ENCODE measurements around the gene HTT.

GRCh38 chr4:3111461-3111860, 37.0 kb downstream of the HTT start:
- TF ChIP-seq CTCF (IDR thresholded peaks at IDR 0.05) (no peak), POLR2A (IDR thresholded peaks at IDR 0.05) (no peak)

Measured in esophagus squamous epithelium (tissue), 4 donors.